HTERT RPE-1 (cell line): Measurements from ENCODE around the gene FALEC.
"Not testable (repeated sequence)": the region's sequence is repeated elsewhere in the genome, so short reads cannot be mapped to it uniquely, and the experiment has no call there.

Source experiments
- in situ Hi-C: fragments of 300-500 bp; cut with MboI; formaldehyde crosslinking; loops from 4 replicates; pipeline ENCODE4 v1.14.3; 2020; ENCODE audit warnings: low sequenced_read_pairs

Gene FALEC

DNA sequence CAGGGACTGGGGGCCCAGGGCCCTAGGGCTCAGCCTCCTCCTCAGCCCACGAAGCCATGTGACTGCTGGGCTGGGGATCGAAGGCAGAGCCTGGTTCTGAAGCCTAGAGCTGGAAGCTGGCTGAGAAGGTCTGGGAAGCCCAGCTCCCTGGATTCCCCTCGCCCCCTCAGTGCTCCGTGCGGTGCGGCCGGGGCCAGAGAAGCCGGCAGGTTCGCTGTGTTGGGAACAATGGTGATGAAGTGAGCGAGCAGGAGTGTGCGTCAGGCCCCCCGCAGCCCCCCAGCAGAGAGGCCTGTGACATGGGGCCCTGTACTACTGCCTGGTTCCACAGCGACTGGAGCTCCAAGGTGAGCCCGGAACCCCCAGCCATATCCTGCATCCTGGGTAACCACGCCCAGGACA is 42.8 kb downstream of the FALEC start:
- in situ Hi-C loops, result no loop called here

DNA sequence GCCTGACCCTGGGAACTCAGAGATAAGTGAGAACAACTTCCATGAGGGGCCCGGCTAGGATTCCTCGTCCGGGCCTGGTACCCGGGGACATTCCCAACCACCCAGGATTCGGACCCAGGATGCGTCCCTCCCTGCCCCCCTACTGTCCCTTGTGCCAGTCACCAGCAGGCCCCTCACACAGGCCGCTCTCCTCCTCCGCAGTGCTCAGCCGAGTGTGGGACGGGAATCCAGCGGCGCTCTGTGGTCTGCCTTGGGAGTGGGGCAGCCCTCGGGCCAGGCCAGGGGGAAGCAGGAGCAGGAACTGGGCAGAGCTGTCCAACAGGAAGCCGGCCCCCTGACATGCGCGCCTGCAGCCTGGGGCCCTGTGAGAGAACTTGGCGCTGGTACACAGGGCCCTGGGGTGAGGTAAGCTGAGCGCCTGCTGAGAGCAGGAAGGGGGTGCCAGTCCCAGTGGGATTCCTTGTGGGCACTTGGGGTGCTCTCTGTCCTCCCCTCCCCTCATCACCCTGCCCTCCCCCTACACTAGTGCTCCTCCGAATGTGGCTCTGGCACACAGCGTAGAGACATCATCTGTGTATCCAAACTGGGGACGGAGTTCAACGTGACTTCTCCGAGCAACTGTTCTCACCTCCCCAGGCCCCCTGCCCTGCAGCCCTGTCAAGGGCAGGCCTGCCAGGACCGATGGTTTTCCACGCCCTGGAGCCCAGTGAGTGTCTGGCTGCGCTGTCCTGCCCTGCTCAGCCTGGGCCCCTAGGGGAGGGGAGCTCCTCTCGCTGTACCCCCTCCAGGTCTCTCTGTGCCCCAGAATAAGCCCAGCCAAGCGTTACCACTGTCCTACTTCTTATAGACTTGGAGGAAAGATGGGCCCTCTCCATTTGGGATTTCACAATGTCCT is 43.5 kb downstream of the FALEC start:
- in situ Hi-C loops, result no loop called here

DNA sequence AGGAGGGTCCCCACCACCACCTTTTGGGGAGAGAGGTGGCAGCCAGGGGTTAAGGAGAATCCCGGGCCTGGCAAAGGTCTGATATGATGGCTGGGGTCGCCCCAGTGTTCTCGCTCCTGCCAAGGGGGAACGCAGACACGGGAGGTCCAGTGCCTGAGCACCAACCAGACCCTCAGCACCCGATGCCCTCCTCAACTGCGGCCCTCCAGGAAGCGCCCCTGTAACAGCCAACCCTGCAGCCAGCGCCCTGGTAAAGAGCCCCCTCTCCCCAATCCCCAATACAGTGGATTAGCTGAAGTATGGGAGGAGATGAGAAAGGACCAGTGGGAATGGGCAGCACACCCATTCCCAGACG is 44.1 kb downstream of the FALEC start:
- in situ Hi-C loops, result no loop called here

DNA sequence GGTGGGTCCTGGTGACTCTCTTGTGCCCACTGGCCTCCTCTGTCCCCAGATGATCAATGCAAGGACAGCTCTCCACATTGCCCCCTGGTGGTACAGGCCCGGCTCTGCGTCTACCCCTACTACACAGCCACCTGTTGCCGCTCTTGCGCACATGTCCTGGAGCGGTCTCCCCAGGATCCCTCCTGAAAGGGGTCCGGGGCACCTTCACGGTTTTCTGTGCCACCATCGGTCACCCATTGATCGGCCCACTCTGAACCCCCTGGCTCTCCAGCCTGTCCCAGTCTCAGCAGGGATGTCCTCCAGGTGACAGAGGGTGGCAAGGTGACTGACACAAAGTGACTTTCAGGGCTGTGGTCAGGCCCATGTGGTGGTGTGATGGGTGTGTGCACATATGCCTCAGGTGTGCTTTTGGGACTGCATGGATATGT is 44.5 kb downstream of the FALEC start:
- in situ Hi-C loops, result no loop called here

DNA sequence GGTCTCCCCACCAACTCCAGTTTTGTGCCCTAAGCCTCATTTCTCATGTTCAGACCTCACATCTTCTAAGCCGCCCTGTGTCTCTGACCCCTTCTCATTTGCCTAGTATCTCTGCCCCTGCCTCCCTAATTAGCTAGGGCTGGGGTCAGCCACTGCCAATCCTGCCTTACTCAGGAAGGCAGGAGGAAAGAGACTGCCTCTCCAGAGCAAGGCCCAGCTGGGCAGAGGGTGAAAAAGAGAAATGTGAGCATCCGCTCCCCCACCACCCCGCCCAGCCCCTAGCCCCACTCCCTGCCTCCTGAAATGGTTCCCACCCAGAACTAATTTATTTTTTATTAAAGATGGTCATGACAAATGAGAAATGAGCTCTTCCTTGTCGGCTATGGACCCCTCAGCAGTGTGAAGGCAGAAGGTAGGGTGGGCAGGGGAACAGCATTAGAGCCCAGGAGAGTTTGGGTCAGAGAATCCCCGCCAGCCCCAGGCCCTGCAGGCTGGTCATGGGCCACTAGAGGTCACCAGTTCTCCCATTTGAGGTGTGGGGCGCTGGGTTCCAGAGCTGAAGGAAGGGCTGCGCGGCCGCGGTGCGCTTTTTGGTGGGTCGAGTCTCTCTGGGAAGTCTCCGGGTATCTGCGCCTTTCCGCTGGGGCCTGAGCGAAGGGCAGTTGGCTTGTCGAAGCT is 45.2 kb downstream of the FALEC start:
- in situ Hi-C loops, result no loop called here

DNA sequence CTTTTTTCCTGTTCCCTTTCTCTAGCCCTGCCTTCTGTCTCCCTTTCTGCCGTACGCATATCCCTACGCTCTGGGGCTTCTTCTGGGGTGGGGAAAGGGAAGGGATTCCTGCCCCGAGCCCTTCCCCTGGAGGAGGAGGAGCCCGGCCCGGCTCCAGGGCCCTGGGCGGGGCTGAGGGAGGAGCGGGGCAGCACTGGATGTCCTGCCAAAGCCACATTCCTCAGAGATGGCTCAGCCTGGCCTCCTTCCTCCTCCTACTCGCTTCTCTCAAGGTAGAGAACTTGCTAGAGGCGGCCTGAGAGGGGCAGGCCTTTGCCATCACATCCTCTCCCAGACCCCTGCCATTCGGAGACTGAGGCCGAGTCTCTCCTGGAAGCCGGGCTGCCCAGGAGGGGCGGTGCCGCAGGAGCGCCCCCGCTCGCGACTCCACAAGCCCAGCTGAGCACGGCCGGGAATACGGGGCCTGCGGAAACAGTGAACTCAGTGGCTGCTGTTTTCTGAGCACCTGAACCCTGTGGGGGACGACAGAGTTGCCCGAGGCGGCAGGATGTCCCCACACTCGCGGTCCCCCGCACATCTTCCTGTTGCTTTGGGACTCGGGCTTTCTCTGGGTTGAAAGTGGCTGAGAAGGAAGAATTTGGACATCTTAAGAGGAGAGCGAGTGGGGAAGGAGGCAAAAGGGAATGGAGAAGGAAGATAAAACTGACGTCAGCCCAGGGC is 45.9 kb downstream of the FALEC start:
- in situ Hi-C loops, result no loop called here

DNA sequence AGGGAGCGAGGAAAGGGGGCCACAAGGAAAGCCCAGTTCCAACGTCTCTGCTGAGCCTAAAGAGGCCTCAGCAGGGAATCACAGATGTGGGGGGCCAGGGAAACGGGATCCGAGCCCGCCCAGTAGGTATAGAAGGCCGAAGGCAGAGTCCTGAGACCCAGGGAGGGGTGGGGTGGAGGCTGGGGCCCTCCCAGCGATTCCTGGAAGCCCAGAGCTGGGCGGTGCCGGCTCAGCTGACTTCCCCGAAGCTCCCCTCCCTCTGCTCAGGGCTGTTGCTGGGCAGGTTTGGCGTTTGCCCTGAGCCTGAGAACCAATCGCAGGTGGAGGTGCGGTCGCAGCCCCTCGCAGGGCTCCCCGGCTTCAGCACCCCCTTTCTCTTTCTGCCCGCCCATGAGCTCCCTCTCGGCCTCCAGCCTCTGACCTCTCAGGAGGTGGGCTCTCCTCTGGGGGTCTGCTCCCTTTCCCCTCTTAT is 46.5 kb downstream of the FALEC start:
- in situ Hi-C loops, result no loop called here

DNA sequence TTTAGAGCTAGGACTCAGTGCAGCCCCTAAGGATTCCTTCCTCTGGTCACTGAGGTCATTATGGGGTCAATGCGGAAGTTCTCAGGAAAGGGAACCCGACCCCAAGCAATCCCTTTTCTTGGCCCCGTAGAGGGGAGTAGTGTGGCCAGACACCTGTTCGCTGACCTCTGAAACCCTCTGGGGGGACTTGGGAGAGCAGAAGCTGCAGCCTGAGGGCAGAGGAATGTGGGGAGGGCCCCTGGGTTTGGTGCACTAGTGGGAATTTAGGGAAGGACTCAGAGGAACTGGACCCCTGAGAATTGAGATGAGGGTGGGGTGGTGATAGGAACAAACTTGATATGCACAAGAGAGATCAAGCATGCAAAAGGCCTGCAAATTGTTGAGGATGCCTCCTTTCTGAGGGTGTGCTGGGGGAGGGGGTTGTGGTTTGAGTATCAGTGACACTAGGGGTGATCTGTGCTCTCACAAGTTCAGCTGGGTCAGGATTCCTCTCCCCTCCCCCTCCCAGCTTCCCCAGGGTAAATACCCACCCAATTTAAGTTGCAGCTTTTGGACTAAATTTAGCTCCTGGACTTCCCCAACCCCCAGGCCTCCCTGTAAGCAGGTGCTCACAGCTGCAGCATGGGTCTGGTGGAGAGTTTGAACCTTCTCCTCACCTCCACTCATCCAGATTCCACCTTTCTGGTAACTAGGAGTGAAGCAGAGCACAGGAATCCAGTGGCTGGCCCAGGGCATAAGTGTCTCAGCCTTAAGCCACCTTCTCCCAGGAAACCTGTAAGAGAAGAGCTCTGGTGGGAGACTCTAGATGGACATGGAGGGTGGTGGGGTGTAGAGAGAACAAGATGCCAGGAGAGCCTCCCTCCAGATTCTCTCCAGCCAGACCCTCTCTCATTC is 47.1 kb downstream of the FALEC start:
- in situ Hi-C loops, result no loop called here

DNA sequence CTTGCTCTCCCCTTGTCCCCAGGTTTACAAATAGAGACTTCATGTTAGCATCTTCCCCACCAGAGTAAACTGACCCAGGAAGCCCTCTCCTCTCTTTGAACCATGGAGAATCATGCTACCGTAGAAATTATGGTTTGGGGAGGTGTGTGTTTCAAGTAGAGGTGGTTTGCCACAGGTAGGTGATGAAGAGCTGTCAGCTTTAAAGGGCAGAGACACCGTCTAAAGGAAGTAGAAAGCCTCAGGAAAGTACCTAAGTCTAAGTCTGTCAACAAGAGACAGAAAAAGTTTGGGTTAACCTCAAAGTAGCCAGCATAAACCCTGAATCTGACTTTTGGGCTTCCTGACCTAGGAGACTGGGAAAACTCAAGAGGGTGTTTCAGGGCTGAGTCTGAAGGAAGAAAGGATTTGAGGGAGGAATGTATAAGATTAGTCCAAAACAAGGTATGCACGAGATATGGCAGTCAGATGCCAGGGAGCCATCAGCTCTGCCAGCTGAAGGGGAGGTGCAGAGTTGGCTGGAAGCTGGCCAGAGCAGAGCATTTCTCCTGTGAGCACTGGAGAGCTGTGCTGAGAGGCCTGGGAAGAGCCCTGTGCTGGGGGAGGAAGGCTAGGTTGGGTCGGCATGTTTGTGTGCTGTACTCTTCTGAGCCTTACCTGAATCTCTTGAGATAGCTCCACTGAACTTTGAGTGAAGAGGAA is 47.9 kb downstream of the FALEC start:
- in situ Hi-C loops, result no loop called here

DNA sequence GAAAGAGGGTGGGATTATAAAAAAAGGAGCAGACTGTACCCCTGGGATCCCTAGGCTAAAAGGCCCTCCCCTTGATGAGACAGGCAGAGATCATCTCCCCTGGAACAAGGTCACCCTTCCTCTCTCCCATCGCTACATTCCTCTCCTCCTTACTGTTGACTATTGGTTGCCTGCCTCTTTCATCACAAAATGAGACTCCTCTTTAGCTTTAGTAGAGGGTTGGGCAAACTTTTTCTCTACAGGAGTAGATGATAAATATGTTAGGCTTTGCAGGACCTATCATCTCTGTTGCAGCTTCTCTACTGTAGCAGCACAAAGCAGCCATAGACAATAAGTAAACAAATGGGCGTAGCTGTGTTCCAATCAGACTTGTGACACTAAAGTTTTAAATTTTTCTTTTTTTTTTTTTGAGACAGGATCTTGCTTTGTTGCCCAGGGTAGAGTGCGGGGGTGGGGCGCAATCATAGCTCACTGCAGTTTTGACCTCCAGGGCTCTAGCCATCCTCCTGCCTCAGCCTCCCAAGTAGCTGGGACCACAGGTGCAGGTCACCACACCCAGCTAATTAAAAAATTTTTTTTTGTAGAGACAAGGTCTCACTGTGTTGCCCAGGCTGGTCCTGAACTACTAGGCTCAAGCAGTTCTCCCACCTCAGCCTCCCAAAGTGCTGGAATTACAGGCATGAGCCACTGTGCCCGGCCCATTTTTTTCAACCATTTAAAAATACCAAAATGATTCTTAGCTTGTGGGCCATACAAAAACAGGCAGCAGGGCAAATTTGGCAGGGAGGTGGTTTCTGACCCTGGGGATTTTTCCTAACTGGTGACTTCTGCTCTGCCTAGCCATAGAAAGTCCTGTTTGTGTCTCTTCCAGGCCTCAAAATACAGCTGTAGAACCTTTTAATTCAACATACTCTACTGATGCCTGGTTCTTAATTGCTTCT is 48.8 kb downstream of the FALEC start:
- in situ Hi-C loops, result no loop called here

DNA sequence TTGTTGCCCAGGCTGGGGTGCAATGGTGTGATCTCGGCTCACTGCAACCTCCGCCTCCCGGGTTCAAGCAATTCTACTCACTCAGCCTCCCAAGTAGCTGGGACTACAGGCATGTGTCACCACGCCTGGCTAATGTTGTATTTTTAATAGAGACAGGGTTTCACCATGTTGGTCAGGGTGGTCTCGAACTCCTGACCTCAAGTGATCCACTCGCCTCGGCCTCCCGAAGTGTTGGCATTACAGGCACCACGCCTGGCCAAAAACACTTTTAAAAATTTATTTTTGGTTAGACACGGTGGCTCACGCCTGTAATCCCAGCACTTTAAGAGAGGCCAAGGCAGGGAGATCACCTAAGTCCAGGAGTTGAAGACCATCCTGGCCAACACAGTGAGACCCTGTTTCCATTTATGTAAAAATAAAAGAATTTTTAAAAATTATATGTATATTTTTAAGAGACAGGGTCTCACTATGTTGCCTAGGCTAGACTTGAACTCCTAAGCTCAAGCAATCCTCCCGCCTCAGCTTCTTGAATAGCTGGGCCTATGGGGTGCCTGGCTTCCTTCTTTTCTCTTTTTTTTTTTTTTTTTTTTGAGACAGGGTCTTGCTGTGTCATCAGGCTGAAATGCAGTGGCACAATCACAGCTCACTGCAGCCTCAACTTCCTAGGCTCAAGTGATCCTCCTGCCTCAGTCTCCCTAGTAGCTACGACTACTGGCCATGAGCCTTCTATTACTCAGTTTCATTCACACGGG is 49.9 kb downstream of the FALEC start:
- in situ Hi-C loops, result not testable (repeated sequence)

DNA sequence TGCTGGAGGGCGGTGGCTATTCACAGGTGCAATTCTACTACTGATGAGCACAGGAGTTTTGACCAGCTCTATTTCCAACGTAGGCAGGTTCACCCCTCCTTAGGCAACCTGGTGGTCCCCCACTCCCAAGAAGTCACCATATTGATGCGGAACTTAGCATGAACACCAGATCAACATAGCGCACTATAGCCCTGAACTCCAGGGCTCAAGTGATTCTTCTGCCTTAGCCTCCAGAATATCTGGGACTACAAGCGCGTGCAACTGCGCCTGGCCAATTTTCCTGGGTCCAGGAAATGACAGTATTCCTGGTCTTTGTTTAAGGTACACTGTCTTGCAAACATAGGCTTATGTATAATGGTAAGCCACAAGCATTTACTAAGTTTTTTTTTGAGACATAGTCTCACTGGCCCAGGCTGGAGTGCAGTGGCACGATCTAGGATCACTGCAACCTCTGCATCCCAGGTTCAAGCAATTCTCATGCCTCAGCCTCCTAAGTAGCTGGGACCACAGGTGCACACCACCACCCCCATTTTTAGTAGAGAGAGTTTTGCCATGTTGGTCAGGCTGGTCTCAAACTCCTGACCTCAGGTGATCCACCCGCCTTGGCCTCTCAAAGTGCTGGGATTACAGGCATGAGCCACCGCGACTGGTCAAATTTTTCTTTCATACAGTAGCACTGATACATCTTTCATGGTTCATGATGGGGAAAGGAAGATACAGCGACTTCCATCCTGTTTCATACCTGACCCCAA is 51.2 kb downstream of the FALEC start:
- in situ Hi-C loops, result no loop called here

DNA sequence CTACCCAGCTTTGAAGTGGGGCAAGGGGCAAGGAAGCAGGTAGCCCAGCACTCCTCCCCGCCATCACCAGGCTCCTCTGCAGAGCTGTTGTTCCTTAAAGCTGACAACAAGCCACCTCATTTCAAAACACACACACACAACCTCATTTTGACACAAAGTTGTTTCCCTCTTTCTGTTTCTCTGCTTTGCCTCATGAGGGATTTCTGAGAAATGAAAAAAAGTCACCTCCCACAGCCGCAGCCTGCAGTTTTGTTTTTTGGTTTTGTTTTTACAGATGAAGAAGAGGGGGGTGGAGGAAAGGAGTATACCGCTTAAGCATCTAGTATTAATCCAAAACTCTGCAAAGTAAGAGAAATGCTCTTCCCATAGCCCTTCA is 51.8 kb downstream of the FALEC start:
- in situ Hi-C loops, result no loop called here

DNA sequence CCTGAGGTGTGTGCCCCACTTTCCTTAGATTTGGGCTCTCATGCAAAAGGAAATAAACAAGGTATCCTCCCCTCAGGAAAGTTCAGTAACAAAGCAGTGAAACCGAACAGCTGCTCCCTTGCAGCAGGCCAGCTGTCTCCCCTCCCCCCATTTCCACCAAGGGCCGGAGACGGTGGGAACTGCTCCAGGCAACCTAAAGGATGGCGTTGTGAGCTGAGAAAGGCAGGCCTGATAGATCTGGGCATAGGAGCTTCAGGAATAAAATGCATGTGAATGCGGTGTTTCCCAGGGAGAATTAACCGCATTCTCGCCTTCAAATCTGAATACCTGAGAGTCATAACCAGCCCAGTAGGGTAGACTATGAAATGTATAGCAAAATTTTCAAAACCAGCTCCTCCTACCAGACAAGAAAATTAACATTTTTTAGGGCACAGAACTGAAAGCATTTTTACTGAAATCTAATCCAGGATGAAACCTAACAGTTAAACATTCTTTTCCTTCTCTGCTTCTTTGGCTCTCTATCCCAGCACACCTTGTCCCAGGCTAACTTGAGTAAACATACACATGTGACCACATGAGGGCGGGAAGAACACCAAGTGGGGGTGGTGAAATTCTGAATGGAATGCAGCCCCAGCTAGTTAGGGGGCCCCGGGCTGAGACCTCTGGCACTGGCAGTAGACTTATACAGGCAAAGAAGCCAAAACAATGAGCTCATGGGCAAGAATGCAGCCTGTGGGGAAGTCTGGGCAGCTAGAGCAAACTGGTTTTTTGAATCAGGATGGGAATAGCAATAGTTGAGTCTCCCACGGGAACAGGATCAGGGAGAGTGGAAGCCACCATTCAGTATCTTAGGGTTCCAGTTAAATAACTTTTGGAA is 52.4 kb downstream of the FALEC start:
- in situ Hi-C loops, result no loop called here

DNA sequence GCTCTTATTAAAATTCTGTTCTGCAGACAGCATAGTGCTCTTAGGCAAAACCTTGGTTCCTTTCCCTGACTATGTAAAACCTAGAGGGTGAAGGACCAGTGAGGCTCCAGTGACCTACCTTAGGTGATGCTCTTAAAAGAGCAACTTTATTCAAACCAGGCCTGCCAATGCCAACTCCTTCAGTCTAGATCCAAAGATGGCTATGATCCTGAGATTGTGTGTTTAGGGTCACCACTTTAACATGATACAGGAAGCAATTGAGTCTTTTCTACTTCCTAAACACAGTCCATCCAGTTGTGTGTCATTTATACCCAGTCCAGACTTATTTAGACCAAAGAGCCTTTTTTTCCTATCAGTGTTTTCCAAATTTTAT is 53.0 kb downstream of the FALEC start:
- in situ Hi-C loops, result no loop called here

DNA sequence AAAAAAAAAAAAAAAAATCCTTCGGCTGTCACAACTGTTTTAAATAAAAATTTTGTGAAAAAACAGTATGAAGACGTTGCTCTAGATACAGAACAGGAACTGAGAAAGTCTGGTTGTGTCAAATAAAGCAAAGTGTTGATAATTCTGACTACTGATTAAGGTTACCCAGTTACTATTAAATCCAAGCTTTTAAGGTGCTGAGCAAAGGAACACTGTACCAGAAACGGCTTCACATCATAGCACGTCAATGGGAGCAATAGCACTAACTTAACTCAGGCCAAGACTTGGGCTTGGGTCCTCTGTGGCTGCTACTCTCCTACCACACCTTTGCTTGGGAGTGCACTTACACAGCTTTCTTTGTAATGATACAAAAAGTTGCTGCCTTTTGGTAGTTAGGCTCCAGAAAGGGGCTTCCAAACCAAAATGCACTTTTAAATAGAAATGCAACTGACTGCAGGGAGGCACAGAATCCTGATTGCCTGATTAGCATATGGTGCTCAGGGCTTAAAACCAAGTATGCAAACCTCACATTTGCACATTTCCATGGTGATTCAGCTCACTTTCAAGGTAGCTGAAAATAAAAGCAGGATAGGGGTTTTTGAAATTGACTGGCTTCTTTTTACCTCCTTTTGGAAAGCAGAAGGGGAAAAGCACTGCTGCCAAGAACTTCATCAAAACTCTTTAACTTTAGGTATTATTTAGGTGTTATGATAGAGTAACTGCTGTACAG is 57.5 kb downstream of the FALEC start:
- in situ Hi-C loops, result no loop called here
